Colonic mucosa (tissue), 4 donors: ENCODE data around the gene CALCOCO2. TPM values are rescaled to one million over a fixed set of nuclear protein-coding genes. Genes with fewer than 3 reads are reported as not detected.

Experiments used
- DNase-seq: peaks from one replicate; pipeline ENCODE4 v3.0.0-alpha.2; 2020
- H3K27ac ChIP-seq: fragments of 200-600 bp; one replicate; pipeline ENCODE4 v1.8.0; 2021
- H3K27me3 ChIP-seq: fragments of 200-600 bp; one replicate; pipeline ENCODE4 v1.8.0; 2021
- H3K36me3 ChIP-seq: fragments of 200-600 bp; one replicate; pipeline ENCODE4 v1.8.0; 2021
- H3K4me1 ChIP-seq: fragments of 200-600 bp; one replicate; pipeline ENCODE4 v1.8.0; 2021; ENCODE audit warnings: mild to moderate bottlenecking
- H3K4me3 ChIP-seq: fragments of 200-600 bp; one replicate; pipeline ENCODE4 v1.8.0; 2021
- H3K9ac ChIP-seq, 2 donors: one replicate each; pipeline ENCODE4 v1.7.0; 2013; ENCODE audit warnings: control low read depth in 2 of 2, low read depth in 2 of 2, low read length in 2 of 2
- H3K9me3 ChIP-seq: fragments of 200-600 bp; one replicate; pipeline ENCODE4 v1.8.0; 2021
- CTCF ChIP-seq: fragments of 200-600 bp; IDR thresholded peaks from one replicate; pipeline ENCODE4 v1.8.0; 2022; ENCODE audit warnings: antibody characterized with exemption, mild to moderate bottlenecking
- intact Hi-C: fragments of 100-400 bp; cut with DNase I; formaldehyde crosslinking; loops from one replicate; pipeline ENCODE4 v1.14.1; 2022
- total RNA-seq, 2 donors: library from RNA; stranded (reverse); fragmentation: NEBNext Ultra II Directional in 1 of 2; extraction: Animal tissue kit (Norgen Biotek cat#: 25700) in 1 of 2; gene quantifications; one replicate each; pipeline ENCODE4 v1.2.1, GENCODE V29; 2021
- donor health status: healthy.
- donor health status: DM: no; HTN: no; CAD: no.
- donor health status: DM: no; HTN: no; CAD: no.

CALCOCO2 gene
- total RNA-seq, 2 donors from 2014 or later, result 187 to 232 TPM

GRCh38 chr17:48905987-48906515 is 75.2 kb downstream of the CALCOCO2 start:
- TF ChIP-seq CTCF, result no peak
- Histone ChIP-seq H3K36me3 (no peaks in the 10 kb centered on the region), H3K27me3 (no peaks in the 10 kb centered on the region), H3K9me3 (no peaks in the 10 kb centered on the region), H3K27ac (no peak overlapping the region), H3K9ac (no peak overlapping the region), H3K4me3 (no peak overlapping the region), H3K4me1 (peaks cover 10% of the 10 kb centered on the region)
- intact Hi-C loops, result no loop called here
- no peak for DNase-seq

- H3K27ac ChIP-seq, result peak overlapping the region; percentile 89
- intact Hi-C loops, result no loop called here
- peak overlapping the region; percentile 68 to 69 for H3K9ac ChIP-seq
- TF ChIP-seq CTCF, result no peak
- peaks cover 10% of the 10 kb centered on the region for H3K4me1 ChIP-seq
- peak overlapping the region; percentile 76 for H3K4me3 ChIP-seq
- no peaks in the 10 kb centered on the region for H3K27me3 ChIP-seq
- no peak for DNase-seq
- H3K9me3 ChIP-seq, result no peaks in the 10 kb centered on the region
- H3K36me3 ChIP-seq, result no peaks in the 10 kb centered on the region
Observed at GRCh38 chr17:48907713-48908046, 76.8 kb downstream of the CALCOCO2 start.

GRCh38 chr17:48908047-48908843 is 77.4 kb downstream of the CALCOCO2 start, which contains the start of gene UBE2Z:
Gene UBE2Z, plus strand, starts transcription at chr17:48908407. Its CDS starts 97 bp downstream, at chr17:48908504.
- H3K9me3 ChIP-seq, result no peaks in the 10 kb centered on the region
- peak within 1 kb of the TSS; percentile 69 to 81 for H3K9ac ChIP-seq
- peak within 1 kb of the TSS; percentile 89 for H3K27ac ChIP-seq
- no peak for TF ChIP-seq CTCF
- H3K4me3 ChIP-seq, result peak within 1 kb of the TSS; percentile 76
- DNase-seq, result peak; percentile 93
- no peaks in the 10 kb centered on the region for H3K36me3 ChIP-seq
- H3K4me1 ChIP-seq, result peaks cover 10% of the 10 kb centered on the region
- H3K27me3 ChIP-seq, result no peaks in the 10 kb centered on the region
- intact Hi-C loops, result no loop called here

GRCh38 chr17:48908853-48909394 is 78.1 kb downstream of the CALCOCO2 start:
- peak; percentile 88 for DNase-seq
- Histone ChIP-seq H3K27me3 (no peaks in the 10 kb centered on the region), H3K4me3 (peak overlapping the region; percentile 76), H3K9ac (peak overlapping the region; percentile 65 to 81), H3K27ac (peak overlapping the region; percentile 89), H3K36me3 (no peaks in the 10 kb centered on the region), H3K4me1 (peaks cover 10% of the 10 kb centered on the region), H3K9me3 (no peaks in the 10 kb centered on the region)
- no peak for TF ChIP-seq CTCF
- intact Hi-C loops, result no loop called here

GRCh38 chr17:48909783-48910182 is 78.9 kb downstream of the CALCOCO2 start:
- intact Hi-C loops, result no loop called here
- H3K9me3 ChIP-seq, result no peaks in the 10 kb centered on the region
- H3K27me3 ChIP-seq, result no peaks in the 10 kb centered on the region
- no peak overlapping the region for H3K27ac ChIP-seq
- peak overlapping the region; percentile 16 to 65 for H3K9ac ChIP-seq
- DNase-seq, result no peak
- peaks cover 10% of the 10 kb centered on the region for H3K4me1 ChIP-seq
- TF ChIP-seq CTCF, result no peak
- no peaks in the 10 kb centered on the region for H3K36me3 ChIP-seq
- peak overlapping the region; percentile 76 for H3K4me3 ChIP-seq
